ENCODE results near the gene VDAC1. TPM values are rescaled to one million over a fixed set of nuclear protein-coding genes. Genes with fewer than 3 reads are reported as not detected.

VDAC1 gene
- total RNA-seq, 2 donors from 2014 or later, result 37.6 to 65.1 TPM

DNA sequence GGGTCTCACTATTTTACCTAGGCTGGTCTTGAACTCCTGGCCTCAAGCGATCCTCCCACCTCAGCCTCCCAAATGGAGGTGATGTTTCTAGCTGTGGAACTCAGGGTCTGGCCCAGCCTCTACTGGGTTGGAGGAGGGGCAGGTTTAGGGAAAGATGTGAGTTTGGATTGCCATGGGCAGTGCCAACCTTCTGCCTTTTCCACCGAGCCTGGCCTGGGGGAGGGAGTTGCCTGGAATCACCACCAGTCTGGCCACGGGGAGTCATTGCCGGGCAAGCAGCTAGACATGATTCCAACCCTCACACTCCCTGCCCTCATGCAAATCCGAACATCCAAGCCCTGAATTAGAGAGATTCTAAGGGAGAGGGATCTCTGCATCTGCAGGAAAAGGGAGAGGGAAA, 21.0 kb upstream of the VDAC1 start:
- H3K4me3 ChIP-seq, result no peak overlapping the region
- no peaks in the 10 kb centered on the region for H3K27me3 ChIP-seq

DNA sequence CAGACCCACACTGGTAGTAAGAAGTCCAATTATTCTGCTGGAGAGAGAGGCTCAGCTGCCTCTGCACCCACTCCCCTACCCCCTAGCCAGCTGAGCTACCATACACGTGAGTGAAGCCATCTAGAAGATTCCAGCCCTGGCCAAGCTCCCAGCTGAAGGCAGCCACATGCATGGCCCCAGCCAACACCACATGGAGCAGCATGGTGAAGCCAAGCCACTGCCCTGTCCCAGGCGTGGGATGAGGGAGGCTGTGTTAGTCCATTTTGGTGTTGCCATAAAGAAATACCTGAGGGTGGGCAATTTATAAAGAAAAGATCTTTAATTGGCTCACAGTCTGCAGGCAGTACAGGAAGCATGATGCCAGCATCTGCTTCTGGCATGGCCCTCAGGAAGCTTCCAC, 20.0 kb upstream of the VDAC1 start:
- Histone ChIP-seq H3K36me3 (replicated peaks in 1 of 2; ENCODE audit: insufficient read depth in 1 of 2, low read depth in 2 of 2) (no peaks in the 10 kb centered on the region), H3K4me1 (peaks cover 6% of the 10 kb centered on the region), H3K27ac (no peak overlapping the region), H3K4me3 (no peak overlapping the region), H3K27me3 (no peaks in the 10 kb centered on the region), H3K9me3 (no peaks in the 10 kb centered on the region)
- TF ChIP-seq, protein P1, sequence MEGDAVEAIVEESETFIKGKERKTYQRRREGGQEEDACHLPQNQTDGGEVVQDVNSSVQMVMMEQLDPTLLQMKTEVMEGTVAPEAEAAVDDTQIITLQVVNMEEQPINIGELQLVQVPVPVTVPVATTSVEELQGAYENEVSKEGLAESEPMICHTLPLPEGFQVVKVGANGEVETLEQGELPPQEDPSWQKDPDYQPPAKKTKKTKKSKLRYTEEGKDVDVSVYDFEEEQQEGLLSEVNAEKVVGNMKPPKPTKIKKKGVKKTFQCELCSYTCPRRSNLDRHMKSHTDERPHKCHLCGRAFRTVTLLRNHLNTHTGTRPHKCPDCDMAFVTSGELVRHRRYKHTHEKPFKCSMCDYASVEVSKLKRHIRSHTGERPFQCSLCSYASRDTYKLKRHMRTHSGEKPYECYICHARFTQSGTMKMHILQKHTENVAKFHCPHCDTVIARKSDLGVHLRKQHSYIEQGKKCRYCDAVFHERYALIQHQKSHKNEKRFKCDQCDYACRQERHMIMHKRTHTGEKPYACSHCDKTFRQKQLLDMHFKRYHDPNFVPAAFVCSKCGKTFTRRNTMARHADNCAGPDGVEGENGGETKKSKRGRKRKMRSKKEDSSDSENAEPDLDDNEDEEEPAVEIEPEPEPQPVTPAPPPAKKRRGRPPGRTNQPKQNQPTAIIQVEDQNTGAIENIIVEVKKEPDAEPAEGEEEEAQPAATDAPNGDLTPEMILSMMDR (IDR thresholded peaks at IDR 0.05), result no peak
- TF ChIP-seq POLR2A (IDR thresholded peaks at IDR 0.05), result no peak
- 91 to 92% methylated on average over 2 of the region's 2 CpGs for WGBS, 2 donors
- DNase-seq (no peak), ATAC-seq (no peak)
- intact Hi-C loops (cut with DNase I), result no loop called here

More for the DNA sequence above, 21.0 kb upstream of the VDAC1 start:
- H3K36me3 ChIP-seq (replicated peaks in 1 of 2; ENCODE audit: insufficient read depth in 1 of 2, low read depth in 2 of 2), result no peaks in the 10 kb centered on the region
- no peak overlapping the region for H3K27ac ChIP-seq
- TF ChIP-seq, protein P1 (IDR thresholded peaks at IDR 0.05), result no peak
- no peak for TF ChIP-seq POLR2A (IDR thresholded peaks at IDR 0.05)
- intact Hi-C loops (cut with DNase I), result no loop called here
- no peaks in the 10 kb centered on the region for H3K4me1 ChIP-seq
- WGBS, 2 donors, result 86 to 93% methylated on average over 2 to 5 of the region's 5 CpGs
- DNase-seq (no peak), ATAC-seq (no peak)
- no peaks in the 10 kb centered on the region for H3K9me3 ChIP-seq

DNA sequence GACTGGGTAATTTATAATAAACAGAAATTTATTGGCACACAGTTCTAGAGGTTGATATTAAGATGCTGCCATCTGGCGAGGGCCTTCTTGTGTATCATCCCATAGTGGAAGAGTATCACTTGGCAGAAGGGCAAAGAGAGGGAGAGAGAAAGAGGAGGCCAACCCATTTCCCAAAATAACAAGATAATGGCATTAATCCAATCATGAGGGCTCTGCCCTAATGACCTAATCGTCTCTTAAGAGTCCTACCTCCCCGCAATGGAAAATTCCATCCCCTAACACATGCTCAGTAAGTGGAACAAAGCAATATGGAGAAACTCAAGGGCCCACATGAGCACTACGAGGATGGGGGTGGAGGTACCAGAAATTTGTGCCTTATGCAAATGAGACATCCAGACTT, 17.6 kb upstream of the VDAC1 start:
- TF ChIP-seq POLR2A (IDR thresholded peaks at IDR 0.05), result no peak
- TF ChIP-seq, protein P1 (IDR thresholded peaks at IDR 0.05), result no peak
- 87 to 89% methylated on average over 4 of the region's 4 CpGs for whole genome bisulfite sequencing, 2 donors
- Histone ChIP-seq H3K27ac (no peak overlapping the region), H3K36me3 (replicated peaks in 1 of 2; ENCODE audit: insufficient read depth in 1 of 2, low read depth in 2 of 2) (no peaks in the 10 kb centered on the region), H3K27me3 (no peaks in the 10 kb centered on the region), H3K9me3 (no peaks in the 10 kb centered on the region), H3K4me1 (peaks cover 28% of the 10 kb centered on the region), H3K4me3 (no peak overlapping the region)
- intact Hi-C loops (cut with DNase I), result no loop called here
- no peak for ATAC-seq
- DNase-seq, result no peak

DNA sequence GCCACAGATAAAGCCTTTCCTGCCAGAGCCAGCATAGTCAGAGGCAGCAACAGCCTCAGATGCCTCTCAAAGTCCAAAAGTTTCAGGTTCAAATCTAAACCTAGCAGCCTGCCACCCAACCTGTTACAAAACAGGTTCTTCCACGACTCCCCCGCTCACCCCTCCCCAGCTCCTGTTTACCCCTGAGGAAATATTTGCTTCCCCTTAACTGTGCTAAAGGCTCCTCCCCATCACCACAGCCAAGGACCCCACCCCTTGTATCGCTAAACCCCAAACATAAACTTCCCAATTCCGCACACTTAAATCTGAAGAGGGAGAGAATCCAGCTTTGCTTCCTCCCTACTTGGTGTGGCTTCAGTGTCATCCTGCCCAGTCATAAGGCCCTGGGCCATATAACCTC, 15.4 kb upstream of the VDAC1 start:
- Histone ChIP-seq H3K27ac (peak overlapping the region in 3 of 4 donors; percentile 17 to 67 (median 63)), H3K36me3 (replicated peaks in 1 of 2; ENCODE audit: insufficient read depth in 1 of 2, low read depth in 2 of 2) (no peaks in the 10 kb centered on the region), H3K4me1 (peaks cover 28% of the 10 kb centered on the region), H3K4me3 (no peak overlapping the region), H3K9me3 (no peaks in the 10 kb centered on the region), H3K27me3 (no peaks in the 10 kb centered on the region)
- peak in 2 of 4 donors; percentile 32 to 43 for DNase-seq
- WGBS, 2 donors, result 29 to 35% methylated on average over 4 of the region's 4 CpGs
- ATAC-seq, result no peak
- no peak for TF ChIP-seq POLR2A (IDR thresholded peaks at IDR 0.05)
- TF ChIP-seq, protein P1 (IDR thresholded peaks at IDR 0.05), result no peak
- intact Hi-C loops (cut with DNase I), result no loop called here

DNA sequence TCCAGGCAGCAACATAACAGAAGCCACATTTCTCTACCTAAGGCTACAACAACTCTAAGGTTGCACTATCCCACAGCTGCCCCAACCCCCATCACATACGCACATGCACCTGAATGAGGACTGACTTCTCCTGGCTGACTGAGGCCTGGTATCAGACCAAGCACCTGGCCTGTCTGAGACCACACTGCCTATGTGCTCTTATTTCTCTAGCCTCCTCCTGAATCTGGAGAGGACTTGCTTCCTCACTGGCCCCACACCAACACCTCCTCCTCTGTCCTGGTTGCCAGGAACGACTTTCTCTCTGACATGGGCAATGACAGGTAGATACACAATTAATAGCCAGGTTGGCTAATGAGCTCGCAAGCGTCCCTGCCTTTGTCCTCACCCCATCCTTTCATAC, 14.9 kb upstream of the VDAC1 start:
- H3K27me3 ChIP-seq, result no peaks in the 10 kb centered on the region
- WGBS, 2 donors, result 26 to 34% methylated on average over 3 to 4 of the region's 4 CpGs
- intact Hi-C loops (cut with DNase I), result no loop called here
- H3K27ac ChIP-seq, result peak overlapping the region in 3 of 4 donors; percentile 17 to 67 (median 63)
- DNase-seq, result peak in 1 of 4 donors; percentile 35
- H3K4me3 ChIP-seq, result no peak overlapping the region
- H3K4me1 ChIP-seq, result peaks cover 28% of the 10 kb centered on the region
- no peaks in the 10 kb centered on the region for H3K9me3 ChIP-seq
- TF ChIP-seq POLR2A (IDR thresholded peaks at IDR 0.05), result no peak
- TF ChIP-seq, protein P1 (IDR thresholded peaks at IDR 0.05), result no peak
- H3K36me3 ChIP-seq (replicated peaks in 1 of 2; ENCODE audit: insufficient read depth in 1 of 2, low read depth in 2 of 2), result no peaks in the 10 kb centered on the region
- no peak for ATAC-seq

All from body of pancreas (tissue), 4 donors.